Fibroblast of the aortic adventitia (primary cell): ENCODE measurements around the gene ATXN10. TPM values are rescaled to one million over a fixed set of nuclear protein-coding genes. Genes with fewer than 3 reads are reported as not detected.

Experiments
- DNase-seq: peaks from one replicate; pipeline ENCODE4 v3.0.0-alpha.2; 2010; ENCODE audit warnings: low read depth
- H3K4me3 ChIP-seq: 2 replicates; pipeline ENCODE4 v1.5.1; 2011; ENCODE audit warnings: low read depth, mild to moderate bottlenecking, control low read depth, low read length, moderate library complexity
- CTCF ChIP-seq: IDR thresholded peaks from 2 replicates; pipeline ENCODE4 v1.5.1; 2011; ENCODE audit warnings: mild to moderate bottlenecking, low read length, control low read depth, inconsistent platforms; ENCODE audit not compliant: insufficient read depth
- total RNA-seq: library from RNA; depleted of rRNA; stranded (reverse); fragments of >200 nt; gene quantifications from 2 replicates; pipeline ENCODE4 v1.2.3, GENCODE V29; 2012; ENCODE audit warnings: low replicate concordance

ATXN10 gene
- total RNA-seq, 1 donor: 130 TPM

GRCh38 chr22:45837508-45837907 is 165.9 kb downstream of the ATXN10 start:
- no peak overlapping the region for H3K4me3 ChIP-seq
- DNase-seq: no peak
- no peak for TF ChIP-seq CTCF

GRCh38 chr22:45838305-45838887 is 166.8 kb downstream of the ATXN10 start:
- DNase-seq: no peak
- TF ChIP-seq CTCF: no peak
- no peak overlapping the region for H3K4me3 ChIP-seq

GRCh38 chr22:45840483-45840882 is 168.8 kb downstream of the ATXN10 start:
- no peak for TF ChIP-seq CTCF
- DNase-seq: no peak
- H3K4me3 ChIP-seq: no peak overlapping the region

GRCh38 chr22:45842291-45842991 is 170.8 kb downstream of the ATXN10 start:
- DNase-seq: peak; percentile 34
- TF ChIP-seq CTCF: no peak

GRCh38 chr22:45843031-45843430 is 171.4 kb downstream of the ATXN10 start:
- H3K4me3 ChIP-seq: no peak overlapping the region
- no peak for TF ChIP-seq CTCF
- no peak for DNase-seq

More at GRCh38 chr22:45842291-45842991, 170.8 kb downstream of the ATXN10 start:
- H3K4me3 ChIP-seq: no peak overlapping the region

- no peak overlapping the region for H3K4me3 ChIP-seq
- no peak for TF ChIP-seq CTCF
Measured at GRCh38 chr22:45843986-45844385, 172.4 kb downstream of the ATXN10 start.

GRCh38 chr22:45845076-45845487 is 173.4 kb downstream of the ATXN10 start:
- TF ChIP-seq CTCF: no peak
- no peak for DNase-seq
- no peak overlapping the region for H3K4me3 ChIP-seq

More at GRCh38 chr22:45843986-45844385, 172.4 kb downstream of the ATXN10 start:
- no peak for DNase-seq
